HS-5 (cell line): Measurements from ENCODE around the gene ZNF136.

Experiments used
- DNase-seq: peaks from one replicate; pipeline ENCODE4 v3.0.0-alpha.2; 2012; ENCODE audit warnings: low read depth

Gene ZNF136

DNA sequence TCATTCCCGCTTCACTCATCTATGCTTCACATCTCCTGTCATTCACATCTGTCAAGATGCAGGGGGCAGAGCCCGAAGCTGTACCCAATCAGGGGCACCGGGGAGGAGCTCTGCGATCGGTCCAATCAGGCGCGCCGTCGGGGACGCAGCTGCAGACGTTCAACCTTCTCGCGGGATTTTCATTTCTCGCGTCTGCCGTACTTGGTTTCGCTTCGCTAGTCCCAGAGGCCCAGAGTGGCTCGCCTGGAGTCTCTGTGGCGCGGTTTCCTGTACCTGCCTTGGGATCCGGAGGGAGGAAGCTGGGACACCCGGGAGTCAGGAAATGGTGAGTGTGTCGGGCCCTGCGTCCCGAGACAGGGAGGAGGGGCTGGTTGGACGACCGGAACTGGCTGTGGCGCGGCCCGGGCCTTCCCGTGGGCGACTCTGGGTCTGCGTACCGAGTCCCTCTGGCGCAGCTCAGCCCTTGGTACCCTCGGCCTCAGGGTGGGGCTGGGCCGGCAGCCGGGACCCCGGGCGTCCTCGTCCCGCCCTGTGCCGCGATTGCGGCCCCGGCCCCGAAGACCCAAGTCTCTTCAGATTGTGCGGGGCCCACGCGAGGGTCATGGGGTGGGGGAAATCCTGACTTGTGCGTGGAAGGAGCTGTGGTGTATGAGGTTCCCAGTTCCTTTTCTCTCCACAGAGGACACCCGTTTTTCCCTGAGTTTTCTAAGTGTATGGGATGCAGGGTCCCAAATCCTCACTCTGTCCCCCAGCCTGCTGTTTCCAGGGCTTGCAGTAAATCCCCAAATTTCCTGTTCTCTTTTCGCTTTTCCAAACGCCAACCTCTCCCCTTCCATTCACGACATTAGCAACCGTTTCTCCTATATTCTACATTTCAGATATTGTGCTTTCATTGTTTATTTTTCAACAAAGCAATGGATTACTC, at the start of gene ZNF136:
Gene ZNF136 (plus strand): TSS at position 215 of the 925 bp plus-strand sequence. CDS start 108 bp downstream, at position 323.
- DNase-seq, result peak; percentile 84

DNA sequence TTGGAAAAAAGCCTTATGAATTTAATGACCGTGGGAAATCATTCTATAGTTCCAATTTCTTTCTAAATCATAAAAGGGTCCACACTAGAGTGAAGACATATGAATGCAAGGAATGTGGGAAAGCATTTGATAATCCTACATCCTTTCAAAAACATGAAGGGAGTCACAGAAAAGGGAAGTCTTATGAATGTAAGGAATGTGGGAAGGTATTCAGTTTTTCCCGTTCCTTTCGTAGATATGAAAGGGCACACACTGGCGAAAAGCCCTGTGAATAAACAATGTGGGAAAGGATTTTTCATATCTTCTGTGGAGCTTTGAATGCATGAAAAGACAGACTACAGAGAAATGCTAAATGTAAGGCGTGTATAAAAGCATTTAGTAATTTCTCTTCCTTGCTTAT, 49.8 kb upstream of the ZNF136 start:
- DNase-seq, result no peak

DNA sequence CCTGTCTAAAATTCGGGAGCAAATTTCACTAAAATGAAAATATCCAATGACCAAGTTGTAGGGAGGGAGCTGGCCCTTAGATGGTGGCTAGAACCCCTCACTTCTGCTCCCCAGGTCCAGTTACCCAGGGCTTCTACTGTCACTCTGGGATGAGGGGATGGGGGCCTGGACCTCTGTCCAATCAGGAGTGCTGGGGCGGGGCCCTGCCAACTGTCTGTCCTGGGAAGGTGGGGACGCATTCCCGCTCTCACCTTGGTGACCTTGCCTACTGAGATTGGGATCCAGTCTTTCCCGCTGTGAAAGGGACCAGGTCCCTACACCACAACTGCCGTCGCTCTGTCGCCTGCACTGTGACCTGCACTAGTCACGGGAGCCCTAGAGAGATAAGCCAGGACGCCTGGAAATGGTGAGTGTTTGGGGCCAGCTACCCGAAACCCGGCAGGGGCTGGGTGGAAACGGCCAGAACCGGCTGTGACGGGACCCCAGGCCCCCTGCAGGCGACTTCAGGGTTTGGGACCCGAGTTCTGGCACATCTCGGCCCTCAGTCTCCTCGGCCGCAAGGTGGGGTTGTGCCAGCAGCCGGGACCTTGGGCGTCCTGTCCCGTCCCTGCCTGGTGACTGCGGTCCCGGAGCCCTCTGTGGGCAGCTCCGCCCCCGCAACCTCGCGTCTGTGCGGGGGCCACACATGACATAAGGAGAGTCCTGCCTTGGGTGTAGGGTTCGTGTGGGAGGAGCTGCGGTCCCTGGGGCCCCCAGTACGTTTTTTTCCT, 45.5 kb upstream of the ZNF136 start:
- no peak for DNase-seq

DNA sequence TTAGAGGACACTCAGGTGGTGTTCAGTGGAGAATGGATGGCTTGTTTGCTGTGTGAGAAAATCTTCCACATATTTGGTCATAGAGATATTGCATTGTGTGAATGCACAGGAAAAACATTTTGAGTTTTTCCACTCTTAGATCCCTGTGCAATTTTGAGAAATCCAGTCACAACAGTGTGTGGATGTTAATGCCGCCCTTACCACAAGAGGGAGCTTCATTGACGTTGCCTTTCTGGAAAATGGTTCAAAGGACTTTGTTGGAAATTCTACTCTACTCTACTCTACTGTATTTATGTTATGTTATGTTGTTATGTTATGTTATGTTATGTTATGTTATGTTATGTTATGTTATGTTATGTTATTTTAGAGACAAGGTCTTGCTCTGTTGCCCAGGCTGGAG, 36.2 kb upstream of the ZNF136 start:
- DNase-seq, result no peak

DNA sequence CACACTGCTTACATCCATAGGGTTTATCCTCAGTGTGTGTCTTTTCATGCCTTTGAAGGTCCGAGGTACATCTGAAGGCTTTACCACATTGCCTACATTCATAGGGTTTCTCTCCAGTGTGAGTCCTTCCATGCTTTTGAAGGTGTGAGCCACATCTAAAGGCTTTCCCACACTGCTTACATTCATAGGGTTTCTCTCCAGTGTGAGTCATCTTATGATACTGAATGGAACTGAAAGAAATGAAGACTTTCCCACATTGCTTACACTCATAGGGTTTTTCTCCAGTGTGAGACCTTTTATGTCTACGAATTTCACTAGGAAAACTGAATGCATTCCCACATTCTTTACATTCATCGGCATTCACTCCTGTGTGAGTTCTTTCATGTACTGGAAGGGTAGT, 29.8 kb upstream of the ZNF136 start:
- no peak for DNase-seq

DNA sequence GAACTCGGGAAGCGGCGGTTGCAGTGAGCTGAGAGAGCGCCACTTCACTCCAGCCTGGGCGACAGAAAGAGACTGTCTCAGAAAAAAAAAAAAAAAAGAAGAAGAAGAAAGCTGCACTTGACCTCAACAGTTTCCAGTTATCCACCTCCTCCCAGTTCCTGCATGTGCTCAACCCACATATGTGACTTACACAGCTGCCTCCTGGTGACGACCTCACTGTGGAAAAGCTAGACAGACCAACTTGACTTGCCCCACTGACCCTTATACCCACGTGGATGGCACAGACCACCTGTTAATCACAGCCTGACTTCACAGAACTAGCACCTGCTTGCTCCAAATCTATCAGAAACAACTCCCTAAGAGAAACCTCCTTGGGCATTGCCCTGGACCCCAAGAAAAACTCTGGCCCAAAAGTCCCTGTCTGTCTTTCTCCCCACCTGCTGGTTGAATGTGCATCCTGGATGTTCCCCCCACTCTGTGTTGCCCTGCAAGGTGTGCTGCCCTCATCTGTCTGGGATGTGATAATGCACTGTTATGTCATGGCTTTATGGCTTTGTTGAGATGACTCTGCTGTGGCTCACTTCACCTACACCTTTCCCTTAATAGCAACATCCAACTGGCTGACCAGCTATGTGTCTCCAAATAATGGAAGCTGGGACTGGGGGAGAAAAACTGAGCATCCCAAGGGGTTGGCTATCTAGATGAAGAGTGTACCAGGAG, 25.5 kb upstream of the ZNF136 start:
- DNase-seq, result no peak

DNA sequence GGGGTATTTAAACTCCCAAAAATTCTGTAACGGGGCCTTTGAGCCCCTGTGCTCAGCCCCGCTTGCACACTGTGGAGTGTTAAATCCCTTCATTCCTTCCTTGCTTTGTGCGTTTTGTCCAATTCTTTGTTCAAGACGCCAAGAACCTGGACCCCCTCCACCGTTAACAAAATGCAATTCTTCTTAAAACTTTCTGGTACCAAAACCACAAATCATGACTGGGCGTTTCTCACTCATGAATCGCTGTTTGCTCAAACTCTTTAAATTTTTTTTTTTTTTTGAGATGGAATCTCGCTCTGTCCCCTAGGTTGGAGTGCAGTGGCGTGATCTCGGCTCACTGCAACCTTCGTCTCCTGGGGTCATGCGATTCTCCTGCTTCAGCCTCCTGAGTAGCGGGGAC, 23.6 kb upstream of the ZNF136 start:
- no peak for DNase-seq

DNA sequence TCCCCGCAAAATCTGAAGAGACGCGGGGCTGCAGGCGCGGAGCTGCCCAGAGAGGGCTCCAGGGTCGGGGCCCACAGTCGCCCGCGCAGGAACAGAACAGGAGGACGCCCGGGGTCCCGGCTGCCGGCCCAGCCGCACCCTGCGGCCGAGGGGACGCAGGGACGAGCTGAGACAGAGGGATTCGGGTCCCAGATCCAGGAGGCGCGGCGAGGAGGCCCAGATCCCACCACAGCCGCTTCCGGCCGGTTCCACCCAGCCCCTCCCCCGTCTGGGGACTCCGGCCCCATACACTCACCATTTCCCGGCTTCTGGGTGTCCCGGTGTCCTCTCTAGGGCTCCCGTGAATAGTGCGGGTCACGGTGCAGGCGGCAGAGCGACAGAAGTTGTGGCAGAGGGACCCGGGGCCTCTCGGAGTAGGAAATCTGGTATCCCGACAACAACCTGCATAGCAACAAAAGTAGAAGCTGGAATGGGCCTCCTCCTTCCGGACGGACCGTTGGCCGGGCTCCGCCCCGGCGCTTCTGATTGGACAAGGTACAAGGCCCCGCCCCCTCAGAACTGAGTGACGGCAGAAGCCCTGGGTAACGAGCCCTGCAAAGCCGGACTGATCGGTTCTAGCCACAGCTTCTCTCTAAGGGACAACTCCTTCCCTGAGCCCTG, 22.9 kb upstream of the ZNF136 start, which contains the start of gene ZNF20:
Gene ZNF20 (minus strand): TSS at position 466 of the 660 bp plus-strand sequence. CDS start 168 bp downstream, at position 298.
- peak; percentile 65 for DNase-seq

DNA sequence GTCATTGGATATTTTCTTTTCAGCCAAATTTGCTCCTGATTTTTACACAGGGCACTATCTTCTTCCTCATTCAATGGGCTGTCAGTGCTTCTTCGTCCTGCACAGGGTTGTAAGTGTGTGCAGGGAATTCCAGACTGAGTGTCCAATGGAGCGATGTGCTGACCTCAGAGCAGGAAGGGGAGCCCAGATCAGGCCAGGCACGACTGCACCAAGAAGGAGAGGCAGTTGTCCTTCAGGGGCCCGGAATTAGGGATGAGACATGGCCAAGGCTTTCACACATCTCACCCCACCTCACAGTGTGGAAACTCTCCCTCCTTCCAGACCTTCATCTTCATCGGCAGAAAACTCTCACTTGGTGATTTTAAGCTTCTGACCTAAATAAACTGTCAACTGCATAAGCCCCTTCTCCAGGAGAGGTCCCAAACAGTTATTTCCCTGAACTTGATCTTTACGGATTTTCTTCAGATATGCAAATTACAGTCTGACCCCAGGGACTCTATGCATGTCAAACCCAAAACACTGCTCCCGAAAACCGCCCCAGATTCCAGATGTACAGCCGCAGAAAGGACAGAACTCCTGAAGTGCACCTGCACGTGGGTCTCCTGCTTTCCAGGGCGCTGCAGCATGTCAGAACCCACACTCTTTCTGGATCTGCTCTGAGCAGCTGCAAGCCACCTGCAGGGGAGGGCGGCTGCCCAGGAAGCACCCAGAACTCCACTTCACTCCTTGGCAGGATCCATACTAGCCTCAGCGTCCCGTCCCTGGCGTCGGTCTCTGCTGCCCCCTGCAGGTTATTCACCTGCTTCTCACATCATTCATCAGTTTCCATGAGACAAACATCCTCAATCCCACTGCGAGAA, 22.1 kb upstream of the ZNF136 start:
- no peak for DNase-seq

DNA sequence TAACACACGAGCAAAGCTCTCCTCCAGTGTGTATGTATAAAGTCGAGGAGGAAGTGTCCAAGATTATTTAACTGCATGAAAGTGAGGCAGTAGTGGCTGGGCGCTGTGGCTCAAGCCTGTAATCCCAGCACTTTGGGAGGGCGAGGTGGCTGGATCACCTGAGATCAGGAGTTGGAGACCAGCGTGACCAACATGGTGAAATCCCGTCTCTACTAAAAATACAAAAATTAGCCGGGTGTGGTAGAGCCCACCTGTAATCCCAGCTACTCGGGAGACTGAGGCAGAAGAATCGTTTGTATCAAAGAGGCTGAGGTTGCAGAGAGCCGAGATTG, 21.5 kb upstream of the ZNF136 start:
- no peak for DNase-seq

DNA sequence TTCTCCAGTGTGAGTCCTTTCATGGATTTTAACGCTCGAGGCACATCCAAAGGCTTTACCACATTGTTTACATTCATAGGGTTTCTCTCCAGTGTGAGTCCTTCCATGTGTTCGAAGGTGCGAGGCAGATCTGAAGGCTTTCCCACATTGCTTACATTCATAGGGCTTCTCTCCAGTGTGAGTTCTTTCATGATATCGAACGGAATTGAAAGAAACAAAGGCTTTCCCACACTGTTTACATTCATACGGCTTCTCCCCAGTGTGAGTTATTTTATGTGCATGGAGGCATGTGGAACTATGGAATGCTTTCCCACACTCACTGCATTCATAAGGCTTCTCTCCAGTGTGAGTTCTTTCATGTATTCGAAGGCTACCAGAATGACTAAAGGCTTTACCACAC, 17.5 kb upstream of the ZNF136 start:
- DNase-seq, result no peak

DNA sequence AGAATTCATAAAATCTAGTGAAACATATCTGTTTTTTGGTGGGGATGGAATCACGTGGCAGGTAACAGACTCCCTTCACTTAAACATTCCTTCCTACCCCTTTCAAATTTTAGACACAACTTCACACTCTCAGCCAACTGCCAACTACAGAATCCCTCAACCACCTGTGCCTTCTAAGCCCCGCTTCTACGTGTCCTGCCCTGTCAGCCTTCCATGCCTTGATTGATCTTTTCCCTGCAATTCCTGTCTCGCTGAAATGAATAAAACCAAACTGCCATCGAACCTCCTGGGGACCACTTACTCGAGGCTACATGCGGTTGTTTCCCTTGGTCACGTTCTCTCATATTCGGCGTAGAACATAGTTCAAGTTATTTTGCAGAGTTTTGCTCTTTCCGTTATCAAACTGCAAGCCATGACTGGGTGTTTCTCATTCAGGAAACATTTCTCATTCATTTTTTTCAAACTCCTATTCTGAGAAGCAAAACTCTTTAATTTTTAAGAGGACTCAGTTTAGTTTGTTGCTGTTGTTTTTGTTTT, 7.5 kb upstream of the ZNF136 start:
- no peak for DNase-seq

DNA sequence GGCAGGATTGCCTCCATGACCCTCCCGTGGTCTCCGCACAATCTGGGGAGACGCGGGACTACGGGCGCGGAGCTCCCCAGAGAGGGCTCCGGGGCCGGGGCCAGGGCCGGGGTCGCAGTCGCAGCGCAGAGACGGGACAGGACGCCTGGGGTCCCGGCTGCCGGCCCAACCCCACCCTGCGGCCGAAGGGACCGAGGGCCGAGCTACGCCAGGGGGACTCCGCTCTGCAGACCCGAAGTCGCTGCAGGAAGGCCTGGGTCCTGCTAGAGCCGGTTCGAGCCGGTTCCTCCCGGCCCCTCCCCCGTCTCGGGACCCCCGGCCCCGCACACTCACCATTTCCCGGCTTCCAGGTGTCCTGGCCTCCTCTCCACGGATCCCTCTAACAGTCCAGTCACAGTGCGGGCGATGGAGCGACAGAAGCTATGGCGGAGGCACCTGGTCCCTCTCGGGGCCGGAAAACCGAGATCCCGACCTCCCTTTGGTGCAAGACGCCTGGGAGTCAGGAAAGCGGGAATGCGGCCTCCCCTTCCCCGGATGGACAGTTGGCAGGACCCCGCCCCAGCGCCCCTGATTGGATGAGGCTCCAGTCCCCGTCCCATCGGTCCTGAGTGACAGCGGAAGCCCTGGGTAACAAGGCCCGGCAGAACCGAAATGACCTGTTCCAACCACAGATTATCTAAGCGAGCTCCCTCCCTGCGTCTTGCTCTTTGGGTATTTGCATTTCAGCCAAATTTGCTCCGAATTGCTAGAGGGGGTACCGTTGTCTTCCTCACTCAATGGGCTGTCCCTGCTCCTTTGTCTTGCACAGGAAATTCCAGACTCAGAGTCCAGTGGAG, 6.5 kb upstream of the ZNF136 start, which contains the start of gene ZNF625:
Gene ZNF625 (minus strand): TSS at position 512 of the 836 bp plus-strand sequence. CDS start 176 bp downstream, at position 336.
- DNase-seq, result peak; percentile 49

DNA sequence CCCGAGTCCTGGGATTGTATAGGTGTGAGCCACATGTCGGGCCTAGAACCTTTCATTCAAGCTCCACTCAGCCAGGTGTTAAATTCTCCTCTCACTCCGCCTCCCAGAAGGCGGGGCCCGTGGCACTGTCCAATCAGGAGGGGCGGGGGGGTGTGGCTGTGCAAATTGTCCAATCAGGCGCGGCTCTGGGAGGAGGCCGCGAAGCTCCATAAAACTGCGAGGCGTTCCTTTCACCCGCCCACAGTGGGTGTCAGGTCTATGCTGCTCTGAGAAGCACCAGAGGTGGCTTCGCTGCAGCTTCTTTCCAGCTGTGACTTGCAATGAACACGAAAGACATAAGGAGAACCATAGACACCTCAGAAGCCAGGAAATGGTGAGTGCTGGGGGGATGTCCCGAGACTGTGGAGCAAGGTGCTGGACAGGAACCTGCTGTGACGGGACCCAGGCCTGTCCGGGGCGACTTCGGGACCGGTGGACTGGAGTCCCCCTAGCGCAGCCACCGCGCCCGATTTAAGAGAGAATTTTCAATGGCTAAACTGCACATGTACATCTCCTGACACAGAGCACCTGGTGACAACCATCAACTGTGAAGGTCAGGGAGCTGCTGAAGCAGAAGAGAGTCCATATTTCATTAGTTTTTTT, 3.0 kb upstream of the ZNF136 start:
- no peak for DNase-seq

DNA sequence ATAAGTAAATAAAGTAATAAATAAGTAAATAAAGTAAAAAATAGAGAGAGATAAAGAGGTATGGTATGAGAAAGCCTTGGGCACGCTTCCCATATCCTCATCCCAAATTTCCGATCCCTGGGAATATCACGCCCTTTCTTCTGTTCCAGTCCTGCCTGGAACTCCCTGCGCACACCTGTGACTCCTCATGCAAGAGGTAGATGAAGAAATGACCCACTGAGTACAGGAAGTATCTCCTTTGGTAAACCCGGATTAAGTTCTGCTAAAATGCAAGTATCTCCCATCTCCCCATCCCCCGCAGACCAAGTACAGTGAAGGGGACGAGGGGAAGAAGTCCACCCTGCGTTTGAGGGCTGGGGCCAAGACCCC, 399 bp upstream of the ZNF136 start:
- no peak for DNase-seq

DNA sequence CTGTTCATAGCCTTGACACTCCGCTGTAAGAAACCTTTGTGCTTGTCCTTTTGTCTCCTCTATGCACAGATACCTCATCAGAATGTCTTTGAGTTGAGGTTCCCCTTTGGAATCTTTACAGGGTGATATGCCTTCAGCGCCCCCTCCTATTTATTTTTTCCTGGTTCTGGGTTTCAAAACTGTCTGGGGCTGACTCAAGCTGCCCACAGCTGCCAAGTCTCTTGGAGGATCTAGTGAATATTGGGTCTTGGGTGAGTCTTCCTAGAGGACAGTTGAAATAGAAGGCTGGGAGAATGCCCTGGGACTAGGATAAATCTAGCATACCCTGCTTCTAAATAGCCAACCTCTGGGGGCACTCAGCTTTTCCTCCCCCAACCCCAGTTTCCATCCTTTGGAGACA, 930 bp downstream of the ZNF136 start:
- DNase-seq, result no peak

DNA sequence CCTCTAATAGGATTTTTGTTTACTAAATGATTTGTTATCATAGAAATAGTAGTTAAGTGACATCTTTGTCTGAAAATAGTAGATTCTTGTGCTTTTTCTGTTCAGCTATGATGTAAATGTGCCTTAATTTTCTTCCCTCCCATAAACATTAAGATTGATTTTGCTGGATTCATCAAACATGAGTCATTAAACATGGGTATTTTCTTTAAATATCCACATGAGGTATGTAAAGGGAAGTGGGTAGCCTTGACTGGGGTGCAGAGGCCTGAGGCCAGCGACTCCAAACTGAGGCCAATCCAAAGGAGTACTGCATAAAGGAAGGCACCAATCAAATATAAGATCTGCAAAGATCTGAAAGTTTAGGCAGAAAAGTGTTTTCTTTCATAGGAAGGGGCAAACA, 3.7 kb downstream of the ZNF136 start:
- DNase-seq, result no peak

DNA sequence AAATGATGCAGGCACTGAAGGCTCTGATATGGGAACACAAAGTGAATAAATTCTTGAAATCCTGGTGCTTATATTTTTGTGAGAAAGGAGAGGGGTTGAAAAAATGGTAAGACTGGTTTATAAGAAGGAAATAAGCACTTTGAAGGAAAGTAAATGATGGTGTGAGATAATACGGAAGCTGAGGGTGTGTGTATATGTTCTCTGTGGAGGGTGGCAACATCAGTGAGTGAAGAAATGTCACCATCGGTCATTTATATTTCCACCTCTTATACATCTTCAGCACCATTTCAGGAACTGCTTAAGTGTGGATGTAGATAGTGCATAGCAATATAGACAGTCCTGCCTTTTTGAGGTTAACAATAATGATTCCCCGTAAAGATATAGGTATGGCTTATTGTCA, 17.5 kb downstream of the ZNF136 start:
- no peak for DNase-seq

DNA sequence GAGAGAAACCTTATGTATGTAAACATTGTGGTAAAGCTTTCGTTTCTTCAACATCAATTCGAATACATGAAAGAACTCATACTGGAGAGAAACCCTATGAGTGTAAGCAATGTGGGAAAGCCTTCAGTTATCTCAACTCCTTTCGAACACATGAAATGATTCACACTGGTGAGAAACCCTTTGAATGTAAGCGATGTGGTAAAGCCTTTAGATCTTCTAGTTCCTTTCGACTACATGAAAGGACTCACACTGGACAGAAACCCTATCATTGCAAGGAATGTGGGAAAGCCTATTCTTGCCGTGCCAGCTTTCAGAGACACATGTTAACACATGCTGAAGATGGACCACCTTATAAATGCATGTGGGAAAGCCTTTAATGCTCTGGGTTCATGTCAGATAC, 24.7 kb downstream of the ZNF136 start:
- no peak for DNase-seq
